GM18909 (cell line): ENCODE data around the gene YAP1.

Experiments used
- ATAC-seq: cut with Tn5 transposase; IDR thresholded peaks from one replicate; pipeline ENCODE4 v1.9.1; 2021; ENCODE audit warnings: mild to moderate bottlenecking; ENCODE audit not compliant: unreplicated experiment, poor library complexity

Gene YAP1

DNA sequence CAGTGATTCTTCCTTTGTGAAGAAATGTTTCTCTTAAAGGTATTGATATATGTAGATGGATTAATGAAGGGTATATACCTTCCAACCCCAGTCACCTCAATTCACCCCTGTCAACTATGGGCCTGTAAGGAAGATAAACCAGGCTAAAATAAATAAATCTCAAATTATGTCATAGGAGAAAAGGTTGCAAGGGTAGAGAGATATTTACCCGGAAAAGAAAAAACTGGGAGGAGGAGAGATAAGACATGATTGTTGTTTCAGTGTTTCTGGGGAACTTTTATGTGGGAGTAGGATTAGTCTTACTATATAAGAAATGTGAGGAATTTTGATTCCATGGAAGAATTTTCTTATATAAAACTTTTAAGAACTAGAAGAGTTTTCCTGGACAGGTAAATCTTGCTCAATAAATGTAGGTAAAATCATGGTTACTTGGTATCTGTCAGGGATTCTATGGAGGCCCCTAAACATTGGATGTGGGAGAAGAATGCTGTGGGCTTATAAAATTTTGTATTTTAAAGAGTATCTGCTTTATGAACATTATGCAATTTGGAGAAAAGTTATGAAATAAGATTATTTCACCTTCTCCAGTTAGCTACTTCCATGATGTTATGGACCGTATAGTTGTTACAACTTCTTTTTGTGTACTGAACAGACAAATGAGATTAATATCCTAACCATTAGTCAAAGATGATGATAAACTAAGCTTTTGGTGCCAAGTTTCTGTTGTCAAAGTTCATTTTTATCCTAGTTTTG is 6.4 kb downstream of the YAP1 start:
- no peak for ATAC-seq

DNA sequence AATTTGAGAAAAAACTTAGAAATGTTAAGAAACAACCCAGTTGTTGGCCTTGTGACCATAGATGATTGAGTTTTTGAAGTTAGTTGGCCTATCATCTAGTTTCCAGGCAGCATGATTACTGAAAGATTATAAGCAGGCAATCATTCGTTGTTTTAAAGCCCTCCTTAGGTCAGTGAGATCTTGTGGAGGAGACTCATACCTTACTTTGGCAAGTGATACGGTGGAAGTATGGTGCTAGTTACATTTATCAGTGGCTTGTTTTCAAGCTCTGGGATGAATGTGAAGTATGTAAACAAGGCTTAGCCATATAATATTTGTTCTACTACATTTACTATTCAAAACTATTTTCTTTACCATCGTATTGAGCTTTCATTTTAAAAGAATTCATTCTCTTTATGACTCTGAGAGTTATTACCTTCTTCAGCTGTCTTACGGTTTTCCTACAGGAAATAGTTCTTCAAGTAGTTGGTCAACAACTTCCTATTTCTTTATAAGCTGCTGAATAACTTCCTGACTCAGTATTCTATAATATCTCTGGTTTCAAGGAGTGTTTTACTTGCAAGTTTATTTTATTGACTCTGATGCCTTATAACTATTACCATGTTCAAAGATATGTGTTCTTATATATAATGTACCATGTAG is 7.3 kb downstream of the YAP1 start:
- ATAC-seq: no peak

DNA sequence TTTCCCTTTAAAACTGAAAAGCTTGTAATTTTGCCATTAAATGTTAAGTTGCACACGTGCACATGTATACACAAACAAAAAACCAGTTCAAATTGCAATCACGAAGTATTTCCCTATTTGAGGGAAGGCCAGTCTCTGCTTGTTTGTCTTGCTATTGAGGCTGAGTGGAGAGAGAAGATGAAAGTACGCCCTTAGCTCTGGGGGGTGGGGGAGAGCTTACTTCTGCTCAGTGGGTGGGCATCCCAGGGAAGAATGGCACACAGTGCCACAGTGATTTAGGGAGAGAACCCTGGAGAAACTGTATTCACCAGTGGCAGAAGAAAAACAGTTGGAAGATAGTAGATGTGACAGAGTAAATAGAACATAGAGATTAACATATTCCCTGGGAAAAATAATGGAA is 8.7 kb downstream of the YAP1 start:
- no peak for ATAC-seq

DNA sequence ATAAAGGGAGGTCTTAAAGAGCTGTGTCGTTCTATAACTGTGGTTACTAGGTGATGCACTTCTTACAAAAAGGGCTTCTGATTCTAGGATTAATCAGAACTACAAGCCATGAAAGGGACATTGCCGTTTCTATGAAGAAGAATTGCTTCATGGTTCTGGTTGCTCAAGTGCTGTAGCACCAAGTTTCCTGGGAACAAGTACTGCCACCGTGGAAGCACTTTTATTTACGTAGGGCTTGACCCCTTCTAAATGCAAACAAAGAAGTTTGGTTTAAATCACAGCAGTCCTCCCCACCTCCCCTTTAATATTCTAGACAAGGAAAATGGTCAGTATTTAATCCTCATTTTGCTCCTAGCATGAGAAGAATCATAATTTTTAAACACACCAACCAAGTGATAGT is 9.8 kb downstream of the YAP1 start:
- ATAC-seq: no peak

DNA sequence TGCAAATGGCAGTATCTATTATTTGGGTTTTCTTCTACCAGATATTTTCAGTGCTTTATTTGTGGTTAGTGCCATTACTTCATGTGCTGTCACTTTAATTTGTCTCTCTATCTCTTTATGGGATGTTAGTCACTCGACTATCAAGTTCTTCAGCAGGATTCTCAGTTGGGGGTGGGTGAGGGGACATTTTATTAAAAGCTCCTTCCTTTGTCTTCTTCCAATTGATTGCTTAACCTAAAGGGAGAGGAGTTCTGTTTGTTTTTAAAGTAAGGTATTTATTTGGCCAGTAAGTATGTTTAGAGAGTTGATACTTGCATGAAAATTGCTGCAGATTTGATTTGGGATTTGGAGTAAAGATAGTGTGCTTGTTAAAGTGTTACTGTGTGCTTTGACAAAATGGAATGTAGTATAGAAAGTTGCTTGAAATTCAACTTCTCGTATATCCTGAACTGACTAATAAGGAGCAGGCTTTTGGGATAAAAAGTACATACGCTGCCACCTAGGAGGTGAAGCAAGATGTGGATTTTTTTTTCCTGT is 10.3 kb downstream of the YAP1 start:
- no peak for ATAC-seq

DNA sequence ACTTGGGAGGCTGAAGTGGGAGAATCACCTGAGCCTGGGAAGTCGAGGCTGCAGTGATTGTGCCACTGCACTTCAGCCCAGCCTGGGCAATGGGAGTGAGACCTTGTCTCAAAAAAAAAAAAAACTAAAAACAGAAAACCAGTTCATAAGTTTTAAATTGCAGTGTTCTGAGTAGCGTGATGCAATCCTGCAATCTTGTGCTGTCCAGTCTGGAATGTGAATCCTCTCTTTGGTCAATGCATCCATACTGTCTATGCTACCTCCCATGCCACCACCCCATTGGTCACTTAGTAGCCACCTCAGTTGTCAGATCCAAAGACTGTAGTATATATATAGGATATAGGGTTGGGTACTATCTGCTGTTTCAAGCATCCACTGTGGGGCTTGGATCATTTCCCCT is 11.1 kb downstream of the YAP1 start:
- ATAC-seq: no peak

DNA sequence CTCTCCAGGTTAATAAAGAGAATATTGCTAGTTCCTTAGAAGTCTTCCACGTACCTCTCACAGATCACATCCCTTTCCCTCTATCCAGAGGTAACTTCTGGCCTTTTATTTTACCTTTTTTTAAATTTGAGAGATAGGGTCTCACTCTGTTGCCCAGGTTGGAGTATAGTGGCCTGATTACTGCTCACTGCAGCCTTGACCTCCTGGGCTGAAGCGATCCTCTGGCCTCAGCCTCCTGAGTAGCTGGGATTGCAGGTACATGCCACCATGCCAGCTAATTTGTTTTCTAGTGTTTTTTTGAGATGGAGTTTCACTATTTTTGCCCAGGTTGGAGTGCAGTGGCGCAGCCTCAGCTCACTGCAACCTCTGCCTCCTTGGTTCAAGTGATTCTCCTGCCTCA is 24.4 kb downstream of the YAP1 start:
- no peak for ATAC-seq

DNA sequence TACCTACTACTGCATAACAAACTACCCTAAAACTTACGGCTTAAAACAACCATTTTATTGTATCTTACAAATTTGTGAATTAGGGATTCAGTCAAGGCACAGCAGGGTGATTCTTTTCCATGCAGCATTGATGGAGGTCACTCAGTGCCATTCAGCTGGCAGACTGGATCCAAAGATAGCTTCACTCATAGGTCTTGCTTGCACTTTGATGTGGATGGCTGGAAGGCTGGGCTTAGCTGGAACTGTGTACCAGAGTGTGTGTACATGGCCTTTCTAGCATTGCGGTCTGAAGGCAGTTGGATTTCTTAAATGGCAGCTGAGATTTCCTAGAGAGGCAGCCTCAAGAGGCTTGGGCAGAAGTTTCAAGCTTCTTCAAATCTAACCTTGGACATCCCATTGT is 25.0 kb downstream of the YAP1 start:
- ATAC-seq: no peak

DNA sequence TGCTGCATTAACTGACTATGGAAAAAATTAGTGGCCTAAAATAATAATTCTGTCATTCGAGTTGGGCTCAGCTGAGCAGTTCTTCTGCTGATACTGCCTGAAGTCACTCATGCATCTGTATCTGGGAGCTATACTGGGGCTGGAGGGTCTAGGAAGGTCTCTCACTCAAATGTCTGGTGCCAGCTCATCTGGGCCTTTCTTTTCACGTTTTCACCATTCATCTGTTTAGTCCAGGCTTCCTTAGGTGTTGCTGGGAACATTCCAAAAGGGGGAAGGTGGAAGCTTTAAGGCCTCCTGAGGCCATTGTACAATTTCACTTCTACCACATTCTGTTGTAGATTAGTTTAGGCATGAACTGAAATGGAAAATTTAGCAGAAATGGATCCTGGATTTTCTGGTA is 28.0 kb downstream of the YAP1 start:
- ATAC-seq: no peak

DNA sequence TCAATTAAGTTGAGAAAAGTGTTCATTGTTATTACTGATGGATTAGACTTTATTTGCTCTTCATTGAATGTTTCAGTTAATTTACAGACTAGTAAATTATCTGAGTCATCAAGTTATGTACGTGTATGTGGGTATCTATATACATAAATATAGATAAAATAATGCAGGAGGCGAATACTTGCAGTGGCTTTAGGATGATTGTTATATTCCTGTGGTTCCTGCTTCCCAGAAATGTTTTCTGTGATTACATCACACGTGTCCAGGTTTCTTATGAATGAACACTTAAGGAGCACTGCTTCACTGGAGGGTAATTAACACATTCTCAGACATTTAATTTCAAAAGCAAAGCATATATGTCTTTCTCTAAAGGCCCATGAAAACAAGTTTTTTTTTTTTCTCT is 28.4 kb downstream of the YAP1 start:
- ATAC-seq: no peak

DNA sequence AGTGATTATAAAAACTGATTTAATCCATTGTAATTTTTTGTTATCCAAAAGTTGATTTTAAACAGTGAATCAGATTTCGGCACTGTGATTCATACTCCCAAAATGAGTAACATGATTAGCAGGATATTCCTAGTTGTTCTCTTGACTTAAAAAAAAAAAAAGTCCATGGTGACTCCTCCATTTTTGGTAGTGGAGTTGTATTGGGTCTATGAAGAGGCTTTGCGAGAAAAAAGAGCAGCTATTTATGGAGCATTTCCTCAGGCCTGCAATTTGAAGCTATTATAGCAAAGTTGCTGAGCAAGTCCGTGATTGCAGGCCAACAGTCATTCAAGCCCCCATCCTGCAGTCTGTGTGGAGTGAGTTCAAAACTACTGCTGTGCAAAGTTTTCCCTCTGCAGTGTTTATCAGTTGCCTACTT is 28.8 kb downstream of the YAP1 start:
- no peak for ATAC-seq

DNA sequence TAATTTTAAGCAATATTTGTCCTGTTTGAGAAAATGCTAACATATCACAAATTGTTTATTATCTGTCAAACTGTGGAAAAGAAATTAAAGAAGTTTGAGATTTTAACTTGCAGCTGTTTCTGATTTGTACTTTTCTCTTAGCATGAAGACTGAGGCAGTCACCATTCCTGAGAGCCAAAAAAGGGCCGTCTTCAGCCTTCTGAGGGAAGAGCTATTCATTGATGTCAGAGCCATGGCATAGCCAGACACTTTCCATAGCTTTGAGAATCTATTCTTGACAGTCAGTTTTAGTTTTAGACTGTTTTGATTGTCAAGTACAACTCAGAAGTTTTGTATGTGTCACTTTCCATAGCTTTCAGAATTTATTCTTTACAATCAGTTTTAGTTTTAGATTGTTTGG is 32.1 kb downstream of the YAP1 start:
- ATAC-seq: no peak

DNA sequence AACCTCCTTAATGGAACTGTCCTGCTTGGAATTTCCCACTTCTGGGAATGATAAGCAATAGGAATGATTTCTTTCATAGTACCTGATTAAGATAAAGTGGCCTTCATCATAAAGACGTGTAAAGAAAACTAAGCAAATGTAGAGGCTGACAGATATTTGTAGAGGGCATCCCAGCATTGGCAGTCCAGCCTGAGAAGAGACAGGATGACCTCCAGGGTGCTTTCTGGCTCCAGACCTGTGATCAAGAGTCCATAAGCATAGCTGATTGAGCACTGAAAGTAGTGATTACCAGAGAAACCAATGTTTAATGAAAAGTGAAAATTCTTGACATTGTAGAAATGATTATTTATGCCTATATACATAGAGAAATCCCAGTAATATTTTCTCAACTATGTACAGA is 33.6 kb downstream of the YAP1 start:
- no peak for ATAC-seq

DNA sequence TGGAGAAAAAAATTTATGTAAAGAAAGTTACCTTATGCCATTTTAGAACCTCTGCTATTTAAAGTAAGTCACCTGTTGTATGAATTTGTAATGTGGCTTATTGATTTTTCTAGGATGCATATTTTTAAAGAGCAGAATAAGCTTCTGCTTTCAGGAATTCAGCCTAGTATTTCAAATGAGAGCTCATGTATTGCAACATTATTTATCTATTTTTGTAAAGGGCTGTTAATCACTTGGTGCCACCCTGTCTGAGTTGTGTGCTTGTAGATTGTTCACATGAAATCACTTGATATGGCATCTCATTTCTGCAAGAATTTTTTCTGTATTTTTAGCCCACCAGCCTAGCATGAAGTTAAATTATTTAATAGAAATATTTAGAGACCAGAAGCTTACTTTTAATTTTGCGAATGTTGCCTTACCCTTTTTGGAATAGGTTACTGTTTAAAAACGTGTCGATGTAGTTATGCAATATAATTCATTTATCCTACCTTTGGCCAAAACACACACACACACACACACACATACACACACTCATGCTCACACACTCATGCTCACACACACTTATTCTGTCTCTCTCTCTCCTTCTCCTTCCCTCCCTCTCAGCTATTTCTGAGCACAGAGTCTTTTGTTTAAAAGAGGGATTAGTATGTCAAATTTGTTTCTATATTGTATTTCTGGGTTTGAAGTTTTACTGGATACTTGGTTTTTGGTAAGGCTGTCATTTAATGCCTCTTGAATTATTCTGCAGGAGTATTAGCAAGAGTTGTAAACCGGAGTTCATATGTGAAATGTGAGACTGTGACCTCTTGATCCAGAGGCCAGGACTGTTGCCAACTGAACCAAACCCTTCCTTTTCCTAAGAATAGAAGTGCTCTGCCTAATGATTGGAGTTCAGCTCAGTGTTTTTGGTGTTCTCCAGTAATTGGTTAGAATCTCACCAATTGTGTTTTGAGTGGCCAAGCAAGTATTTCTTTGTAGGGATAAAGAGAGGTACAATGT is 34.4 kb downstream of the YAP1 start:
- no peak for ATAC-seq

DNA sequence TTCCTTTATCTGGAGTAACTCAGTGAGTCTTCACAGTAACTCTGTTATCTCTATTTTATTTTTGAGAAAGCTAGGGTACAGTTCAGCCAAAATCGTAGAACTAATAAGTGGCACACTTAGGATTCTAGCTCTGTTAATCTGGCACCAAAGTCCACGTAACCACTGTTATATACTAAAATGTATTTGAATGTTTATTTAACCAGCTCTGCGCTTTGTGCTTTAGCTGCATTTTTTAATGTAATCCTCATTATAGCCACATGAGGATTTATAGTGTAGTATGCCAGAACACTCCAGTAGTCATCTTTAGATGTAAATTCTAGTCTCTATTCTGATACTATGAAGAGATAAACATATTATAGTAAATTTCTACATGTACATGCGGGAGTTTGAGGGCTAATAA is 36.8 kb downstream of the YAP1 start:
- ATAC-seq: no peak

DNA sequence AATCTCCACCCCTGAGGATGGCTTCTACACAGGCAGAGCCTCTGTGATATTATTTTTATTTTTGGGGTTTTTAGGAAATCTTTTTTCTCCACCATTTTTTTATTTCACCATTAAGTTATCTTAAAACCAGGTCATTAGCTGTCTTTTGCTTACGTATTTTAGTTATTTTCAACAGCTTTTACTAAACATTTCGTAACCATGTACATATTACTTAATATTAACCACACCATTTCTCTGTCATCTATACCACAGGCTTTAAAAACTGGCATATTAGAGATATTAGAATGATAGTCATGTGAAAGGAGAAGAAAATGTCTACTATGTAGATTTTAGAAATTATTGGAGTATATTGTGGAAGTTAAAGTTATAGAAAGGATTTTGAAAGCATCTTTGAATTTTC is 37.4 kb downstream of the YAP1 start:
- no peak for ATAC-seq

DNA sequence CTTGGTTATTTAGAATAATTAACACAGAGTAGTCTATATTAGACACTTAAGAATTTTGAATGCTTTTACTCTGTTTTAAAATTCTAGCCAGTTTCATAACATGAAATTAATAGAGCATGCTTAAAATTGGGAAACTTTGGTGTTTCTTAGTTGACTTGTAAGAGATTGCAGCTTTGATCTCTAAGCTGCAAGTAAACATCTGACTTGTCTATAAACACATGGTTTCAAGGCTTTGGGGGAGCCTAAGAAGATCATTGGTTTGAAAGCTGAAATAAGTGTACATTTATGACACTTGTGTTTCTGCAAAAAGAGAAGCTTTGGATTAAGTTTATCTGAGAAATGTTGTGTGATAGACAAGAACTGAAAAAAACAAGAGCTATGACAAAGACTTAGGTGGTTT is 37.8 kb downstream of the YAP1 start:
- ATAC-seq: no peak

DNA sequence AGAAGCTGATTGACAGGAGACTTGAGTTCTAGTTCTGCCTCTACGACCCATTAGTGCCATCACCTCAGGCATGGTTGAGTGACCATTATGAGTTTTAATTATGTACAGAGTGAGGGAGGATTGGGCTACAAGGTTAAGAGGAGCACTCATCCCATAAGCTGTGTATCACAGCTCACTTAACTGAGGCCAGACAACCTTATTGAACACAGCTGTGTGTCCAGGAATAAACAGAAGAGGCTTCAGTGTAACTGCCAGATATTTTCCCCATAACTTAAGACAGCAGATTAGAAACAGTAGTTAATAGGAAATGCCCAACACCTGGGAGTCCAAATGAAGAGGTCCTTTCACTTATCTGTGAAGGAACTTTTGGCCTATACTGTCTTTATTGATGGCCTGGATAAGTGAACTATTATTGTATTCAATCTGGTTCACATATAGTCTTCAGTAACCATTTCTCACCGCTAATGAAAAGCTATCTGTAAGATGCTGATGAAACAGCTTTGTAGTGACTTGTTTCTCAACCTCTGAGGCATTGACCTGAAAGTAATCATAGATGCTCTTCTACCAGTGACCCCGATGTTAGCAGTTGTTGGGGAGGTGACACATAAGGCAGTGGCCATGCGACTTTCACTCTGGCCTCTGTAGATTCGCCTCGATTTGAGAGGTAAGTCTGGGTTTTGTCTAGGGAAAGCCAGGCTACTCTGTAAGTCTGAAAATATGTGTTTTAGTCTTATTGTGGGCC is 41.7 kb downstream of the YAP1 start:
- ATAC-seq: no peak

DNA sequence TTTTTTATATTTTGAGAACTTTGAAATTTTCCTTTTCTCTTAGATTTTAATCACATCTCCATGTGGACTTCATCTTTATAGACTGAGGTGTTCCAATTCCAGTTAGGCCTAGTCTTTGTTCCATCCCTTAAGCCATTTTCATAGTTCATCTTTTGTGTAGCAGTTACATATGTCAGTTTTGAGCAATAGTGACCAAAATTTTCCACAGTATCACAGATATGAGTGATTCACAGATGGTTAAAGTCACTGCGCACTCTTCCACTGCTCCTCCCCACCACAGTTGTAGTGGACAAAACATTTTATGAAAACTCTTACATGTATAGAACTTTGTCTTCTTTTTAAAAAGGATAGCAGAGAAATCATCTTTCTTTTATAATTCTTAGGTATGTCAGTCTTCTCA is 42.8 kb downstream of the YAP1 start:
- ATAC-seq: no peak

DNA sequence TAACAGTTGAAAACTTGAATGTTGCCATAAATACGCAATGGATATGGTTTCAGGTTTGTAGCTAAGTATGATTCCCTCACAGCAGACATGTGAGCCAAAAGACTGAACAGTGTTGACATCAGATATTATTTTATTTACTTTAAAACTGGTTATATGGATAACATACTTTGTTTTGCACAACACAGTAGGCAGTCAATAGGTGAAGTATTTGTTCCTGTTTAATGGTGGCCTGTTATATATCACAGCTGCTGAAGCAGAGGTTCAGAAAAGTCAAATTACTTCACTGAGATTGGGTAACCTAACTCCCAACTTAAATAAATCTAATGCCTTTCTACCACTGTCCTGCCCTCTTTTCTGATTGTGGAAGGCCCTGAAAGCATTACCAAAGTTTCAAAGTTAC is 44.6 kb downstream of the YAP1 start:
- no peak for ATAC-seq
